Transverse colon (tissue), 4 donors: Measurements from ENCODE around the gene PITPNC1.

Source experiments
- EP300 ChIP-seq: sonication (generic); formaldehyde crosslinking; IDR thresholded peaks from one replicate; pipeline ENCODE4 v1.6.1; 2017; ENCODE audit warnings: antibody characterized with exemption, low read depth
- POLR2A ChIP-seq: fragments of 450-650 bp; IDR thresholded peaks from one replicate; pipeline ENCODE4 v1.6.1; 2016; ENCODE audit warnings: antibody characterized with exemption, mild to moderate bottlenecking, moderate library complexity
- POLR2AphosphoS5 ChIP-seq, 3 donors: sonication (generic); formaldehyde crosslinking; IDR thresholded peaks; one replicate each; pipeline ENCODE4 v1.6.1; 2016; ENCODE audit warnings: antibody characterized with exemption in 3 of 3
- TF ChIP-seq, protein P1 (sequence below), 5 experiments: fragments of 200-600 bp in 3 of 5; fragments of 450-650 bp in 2 of 5; sonication (generic) in 3 of 5; IDR thresholded peaks; 1 replicate in 2 of 5; 2 replicates in 3 of 5; pipeline ENCODE4 v1.5.1; 2016 to 2017; ENCODE audit warnings: antibody characterized with exemption in 5 of 5, inconsistent platforms in 3 of 5, mild to moderate bottlenecking in 2 of 5, moderate library complexity in 1 of 5

DNA sequence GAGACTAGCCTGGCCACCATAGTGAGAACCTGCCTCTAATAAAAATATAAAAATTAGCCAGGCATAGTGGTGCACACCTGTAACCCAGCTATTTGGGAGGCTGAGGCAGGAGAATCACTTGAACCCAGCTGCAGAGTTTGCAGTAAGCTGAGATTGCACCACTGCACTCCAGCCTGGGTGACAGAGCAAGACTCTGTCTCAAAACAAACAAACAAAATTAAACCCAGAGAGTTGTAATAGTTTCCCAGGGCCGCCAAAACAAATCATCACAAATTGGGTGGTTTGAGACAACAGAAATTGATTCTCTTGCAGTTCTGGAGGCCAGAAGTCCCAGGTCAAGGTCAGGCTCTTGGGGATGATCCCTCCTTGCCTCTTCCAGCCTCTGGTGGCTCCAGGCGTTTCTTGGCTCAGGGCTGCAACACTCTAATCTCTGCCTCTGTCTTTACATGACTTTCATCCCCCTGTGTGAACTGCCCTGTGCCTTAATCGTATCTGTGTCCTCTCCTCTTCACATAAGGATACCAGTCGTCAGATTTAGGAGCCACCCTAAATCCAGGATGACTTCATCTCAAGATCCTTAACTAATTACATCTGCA lies 240.3 kb downstream of the PITPNC1 start:
- TF ChIP-seq POLR2AphosphoS5 (IDR thresholded peaks at IDR 0.05) (no peak), POLR2A (no peak), EP300 (no peak)
- TF ChIP-seq, protein P1, sequence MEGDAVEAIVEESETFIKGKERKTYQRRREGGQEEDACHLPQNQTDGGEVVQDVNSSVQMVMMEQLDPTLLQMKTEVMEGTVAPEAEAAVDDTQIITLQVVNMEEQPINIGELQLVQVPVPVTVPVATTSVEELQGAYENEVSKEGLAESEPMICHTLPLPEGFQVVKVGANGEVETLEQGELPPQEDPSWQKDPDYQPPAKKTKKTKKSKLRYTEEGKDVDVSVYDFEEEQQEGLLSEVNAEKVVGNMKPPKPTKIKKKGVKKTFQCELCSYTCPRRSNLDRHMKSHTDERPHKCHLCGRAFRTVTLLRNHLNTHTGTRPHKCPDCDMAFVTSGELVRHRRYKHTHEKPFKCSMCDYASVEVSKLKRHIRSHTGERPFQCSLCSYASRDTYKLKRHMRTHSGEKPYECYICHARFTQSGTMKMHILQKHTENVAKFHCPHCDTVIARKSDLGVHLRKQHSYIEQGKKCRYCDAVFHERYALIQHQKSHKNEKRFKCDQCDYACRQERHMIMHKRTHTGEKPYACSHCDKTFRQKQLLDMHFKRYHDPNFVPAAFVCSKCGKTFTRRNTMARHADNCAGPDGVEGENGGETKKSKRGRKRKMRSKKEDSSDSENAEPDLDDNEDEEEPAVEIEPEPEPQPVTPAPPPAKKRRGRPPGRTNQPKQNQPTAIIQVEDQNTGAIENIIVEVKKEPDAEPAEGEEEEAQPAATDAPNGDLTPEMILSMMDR (IDR thresholded peaks at IDR 0.05): no peak
